GM21390 (cell line): ENCODE results near the gene SLC38A11.
"Not testable (repeated sequence)": the region's sequence is repeated elsewhere in the genome, so short reads cannot be mapped to it uniquely, and the experiment has no call there.

ENCODE experiments used
- ATAC-seq: cut with Tn5 transposase; IDR thresholded peaks from one replicate; pipeline ENCODE4 v1.9.1; 2021; ENCODE audit not compliant: unreplicated experiment

The SLC38A11 gene, protein sequence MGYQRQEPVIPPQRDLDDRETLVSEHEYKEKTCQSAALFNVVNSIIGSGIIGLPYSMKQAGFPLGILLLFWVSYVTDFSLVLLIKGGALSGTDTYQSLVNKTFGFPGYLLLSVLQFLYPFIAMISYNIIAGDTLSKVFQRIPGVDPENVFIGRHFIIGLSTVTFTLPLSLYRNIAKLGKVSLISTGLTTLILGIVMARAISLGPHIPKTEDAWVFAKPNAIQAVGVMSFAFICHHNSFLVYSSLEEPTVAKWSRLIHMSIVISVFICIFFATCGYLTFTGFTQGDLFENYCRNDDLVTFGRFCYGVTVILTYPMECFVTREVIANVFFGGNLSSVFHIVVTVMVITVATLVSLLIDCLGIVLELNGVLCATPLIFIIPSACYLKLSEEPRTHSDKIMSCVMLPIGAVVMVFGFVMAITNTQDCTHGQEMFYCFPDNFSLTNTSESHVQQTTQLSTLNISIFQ

GRCh38 chr2:164954954-164955701 is at the start of gene SLC38A11:
Gene SLC38A11, minus strand, starts transcription at chr2:164955525. Its CDS starts 278 bp downstream, at chr2:164955247.
- ATAC-seq: no peak

DNA sequence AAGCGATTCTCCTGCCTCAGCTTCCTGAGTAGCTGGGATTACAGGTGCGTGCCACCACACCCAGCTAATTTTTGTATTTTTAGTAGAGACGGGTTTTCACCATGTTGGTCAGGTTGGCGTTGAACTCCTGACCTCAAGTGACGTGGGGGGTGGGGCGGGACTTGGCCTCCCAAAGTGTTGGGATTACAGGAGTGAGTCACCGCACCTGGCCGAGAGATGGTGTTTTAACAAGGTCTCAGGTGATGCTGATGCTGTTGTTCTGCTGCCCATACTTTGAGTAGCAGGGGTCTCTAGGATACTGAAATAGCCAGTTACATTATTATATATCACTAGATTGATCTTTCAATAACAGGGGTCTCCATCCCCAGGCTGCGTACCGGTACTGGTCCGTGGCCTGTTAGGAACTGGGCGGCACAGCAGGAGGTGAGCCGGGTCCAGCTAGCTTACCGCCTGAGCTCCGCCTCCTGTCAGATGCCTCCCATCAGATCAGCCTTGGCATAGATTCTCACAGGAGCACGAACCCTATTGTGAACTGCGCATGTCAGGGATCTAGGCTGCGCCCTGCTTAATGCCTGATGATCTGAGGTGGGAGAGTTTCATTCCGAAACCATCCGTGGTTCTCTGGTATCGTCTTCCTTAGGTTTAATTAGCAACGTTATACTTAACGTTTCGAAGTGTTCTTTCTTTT is 48.3 kb upstream of the SLC38A11 start:
- ATAC-seq: no peak

GRCh38 chr2:165002638-165003037 is 47.3 kb upstream of the SLC38A11 start:
- no peak for ATAC-seq

- not testable (repeated sequence) for ATAC-seq
These were observed 39.5 kb upstream of the SLC38A11 start for GRCh38 chr2:164994664-164995299.

DNA sequence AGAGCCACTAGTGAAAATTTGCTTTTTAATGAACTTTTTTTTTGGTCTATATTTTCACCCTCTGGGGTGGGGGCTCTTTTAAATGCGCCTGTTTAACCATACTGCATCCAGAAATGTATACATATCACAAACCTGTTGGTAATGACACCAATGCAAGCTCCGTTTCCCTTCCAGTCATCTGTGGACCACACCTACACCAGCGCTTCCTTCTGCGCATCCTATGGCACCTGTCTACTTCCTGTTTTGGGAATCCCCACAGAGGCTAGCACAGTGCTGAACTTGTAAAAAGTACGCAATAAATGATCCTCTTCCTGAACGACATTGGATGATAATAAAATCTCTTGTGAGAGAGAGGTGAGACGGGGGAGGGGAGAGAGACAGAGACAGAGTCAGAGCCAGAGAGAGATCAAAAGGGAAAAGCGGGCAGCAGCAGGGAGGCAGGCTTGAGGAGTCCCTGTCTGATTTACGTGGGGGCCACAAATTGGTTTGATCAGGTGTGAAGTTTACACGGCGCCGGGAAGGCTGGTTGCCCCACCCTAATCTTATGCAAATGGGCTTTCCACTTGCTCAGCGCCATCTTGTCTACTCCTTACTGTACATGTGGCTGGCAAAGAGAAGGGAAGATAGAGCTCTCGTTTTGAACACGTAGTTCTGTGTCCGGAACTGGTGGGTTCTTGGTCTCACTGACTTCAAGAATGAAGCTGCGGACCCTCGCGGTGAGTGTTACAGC is 38.1 kb upstream of the SLC38A11 start:
- no peak for ATAC-seq

- ATAC-seq: peak; percentile 55
These were observed 37.5 kb upstream of the SLC38A11 start for GRCh38 chr2:164992818-164993217.

GRCh38 chr2:164992093-164992454 is 36.7 kb upstream of the SLC38A11 start:
- peak; percentile 27 for ATAC-seq

DNA sequence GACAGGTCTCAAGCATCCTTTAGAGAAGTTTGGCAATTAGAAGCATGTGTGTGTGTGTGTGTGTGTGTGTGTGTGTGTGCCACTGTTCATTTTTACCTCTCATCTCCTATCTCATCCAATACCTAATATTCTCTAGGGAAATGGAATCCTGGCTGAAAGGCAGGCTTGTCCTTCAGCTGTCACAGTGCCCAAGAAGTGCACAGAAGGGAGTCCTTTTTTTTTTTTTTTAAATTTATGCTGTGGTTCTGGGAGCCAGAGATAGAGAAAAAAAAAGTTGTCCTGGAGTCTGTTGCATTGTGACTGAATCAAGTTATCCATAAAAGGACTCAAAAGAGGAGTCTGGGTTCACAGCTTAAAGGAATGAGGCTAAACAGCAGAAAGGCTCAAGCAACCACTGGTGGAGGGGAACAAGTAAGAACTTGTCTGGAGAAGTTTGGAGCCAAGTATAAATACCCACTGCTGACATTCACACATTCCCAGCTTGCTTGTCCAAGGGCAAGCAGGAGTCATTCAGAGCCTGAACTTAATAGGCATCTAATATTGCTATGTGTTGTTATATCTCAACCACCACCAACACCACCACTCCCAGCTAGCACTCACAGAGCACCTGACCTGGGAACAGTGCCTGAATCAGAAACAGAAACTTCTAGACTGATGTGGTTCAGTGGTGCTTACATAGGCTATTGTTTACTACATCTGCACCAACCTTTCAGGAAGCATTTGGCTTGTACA is 36.2 kb upstream of the SLC38A11 start:
- peak; percentile 92 for ATAC-seq

- not testable (repeated sequence) for ATAC-seq
These were observed 35.6 kb upstream of the SLC38A11 start for GRCh38 chr2:164990953-164991352.

DNA sequence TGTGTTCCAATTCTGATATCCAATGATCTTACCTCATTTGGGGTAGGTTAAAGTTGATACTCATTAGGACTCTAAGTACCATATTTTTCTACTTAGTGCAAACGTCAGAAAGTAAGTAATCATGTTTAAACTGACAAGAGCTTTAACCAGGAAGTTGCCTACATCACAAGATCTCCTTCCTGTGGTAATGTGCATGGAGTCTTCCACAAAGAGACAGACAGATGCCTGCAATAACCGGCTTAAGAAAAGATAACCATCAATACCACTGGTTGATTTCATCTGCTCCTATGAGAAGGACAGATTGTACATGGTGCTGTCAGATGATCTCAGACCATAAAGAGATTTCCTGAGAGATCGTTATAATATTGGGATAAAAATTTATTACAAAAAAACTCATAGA is 33.5 kb upstream of the SLC38A11 start:
- ATAC-seq: not testable (repeated sequence)

- ATAC-seq: not testable (repeated sequence)
These were observed 30.7 kb upstream of the SLC38A11 start for GRCh38 chr2:164986027-164986426.

GRCh38 chr2:164984428-164984827 is 29.1 kb upstream of the SLC38A11 start:
- ATAC-seq: no peak

DNA sequence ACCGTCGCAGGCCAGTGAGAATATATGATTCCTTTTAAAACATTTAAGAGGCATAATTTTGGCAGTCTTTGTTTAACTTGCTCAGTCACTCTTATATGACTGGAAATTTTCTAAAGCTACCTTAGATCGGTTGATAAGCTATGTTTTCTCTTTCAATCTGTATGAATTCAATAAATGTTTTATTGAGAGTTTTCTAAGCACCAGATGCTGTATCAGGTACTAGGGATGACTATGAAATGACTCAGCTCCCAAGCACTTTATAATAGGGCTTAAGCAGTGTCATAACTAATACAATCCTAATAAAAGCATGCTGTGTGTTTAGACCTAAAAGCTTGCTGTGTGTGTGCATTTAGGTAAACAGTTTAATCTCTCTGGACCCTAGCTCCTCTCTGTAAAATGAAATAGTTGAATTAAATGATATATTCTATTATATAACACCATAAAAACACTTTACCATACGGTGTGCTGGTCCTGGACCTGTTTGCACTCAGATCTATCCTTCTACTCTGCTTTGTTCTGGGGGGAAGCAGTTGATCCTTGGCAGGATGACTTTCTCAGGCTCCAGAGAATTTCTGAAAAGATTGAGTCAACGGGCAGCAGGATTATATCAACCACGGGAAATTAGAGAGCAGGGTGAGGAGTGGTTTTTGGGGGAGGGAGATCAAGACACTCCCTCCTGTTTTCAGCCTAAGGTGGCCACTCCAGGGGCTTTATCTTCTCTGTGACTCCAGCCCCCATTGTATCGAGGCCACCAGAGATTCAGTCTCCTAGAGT is 26.1 kb upstream of the SLC38A11 start:
- ATAC-seq: no peak

DNA sequence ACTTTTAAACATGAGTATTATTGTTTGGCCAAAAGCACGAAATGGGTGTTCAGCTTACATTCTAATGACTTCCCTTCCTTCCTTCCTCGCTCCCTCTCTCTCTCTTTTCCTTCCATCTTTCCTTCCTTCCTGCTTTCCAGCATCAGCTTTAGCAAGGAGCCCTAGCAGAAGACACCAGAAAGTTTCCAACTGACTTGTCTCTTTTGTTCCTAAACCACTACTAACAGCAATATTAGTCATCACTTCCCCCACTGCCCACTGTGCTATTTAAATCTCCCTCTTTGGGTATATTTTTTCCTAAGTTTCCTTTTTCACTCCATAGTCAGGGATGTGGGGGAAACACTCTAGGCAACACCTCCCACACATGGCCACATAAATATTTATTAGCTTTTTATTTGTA is 25.4 kb upstream of the SLC38A11 start:
- not testable (repeated sequence) for ATAC-seq

DNA sequence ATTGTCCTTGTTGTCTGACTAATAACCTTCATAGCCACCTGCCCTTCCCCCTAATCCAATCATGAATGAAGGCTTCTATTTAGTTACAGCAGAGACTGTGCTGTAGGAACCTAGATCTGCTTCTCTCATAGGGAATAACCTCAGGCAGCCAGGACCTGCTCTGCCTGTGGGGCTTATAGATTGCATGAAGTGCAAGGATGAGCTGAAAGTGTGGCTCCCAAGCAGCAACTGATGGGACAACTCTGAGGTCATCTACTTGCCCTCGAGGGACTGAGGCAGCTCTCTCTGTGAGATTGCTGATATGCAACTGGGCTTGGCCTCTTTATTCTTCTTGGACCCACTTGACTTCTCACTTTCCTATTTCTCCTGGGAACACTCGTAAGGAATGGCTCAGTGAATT is 23.8 kb upstream of the SLC38A11 start:
- no peak for ATAC-seq

GRCh38 chr2:164976875-164977470 is 21.6 kb upstream of the SLC38A11 start:
- ATAC-seq: not testable (repeated sequence)

GRCh38 chr2:164976301-164976700 is 21.0 kb upstream of the SLC38A11 start:
- no peak for ATAC-seq

- no peak for ATAC-seq
These were observed 20.6 kb upstream of the SLC38A11 start for GRCh38 chr2:164975891-164976290.
